Psoas muscle (tissue), 8 donors: ENCODE measurements around the gene RALA. TPM values are rescaled to one million over a fixed set of nuclear protein-coding genes. Genes with fewer than 3 reads are reported as not detected.

Source experiments
- ATAC-seq, 4 donors: fragments of 200-7000 bp; cut with Tn5 transposase; one replicate each; pipeline ENCODE4 v1.9.1; 2020; ENCODE audit warnings: moderate library complexity in 3 of 4, mild to moderate bottlenecking in 2 of 4
- DNase-seq, 2 donors: peaks; one replicate each; pipeline ENCODE4 v3.0.0-alpha.2; 2020
- H3K27ac ChIP-seq: fragments of 200-600 bp; one replicate; pipeline ENCODE4 v1.8.0; 2022
- H3K27me3 ChIP-seq, 3 donors: fragments of 200-600 bp in 1 of 3; one replicate each; pipeline versions ENCODE4 v1.6.1 to v1.8.0; 2013 to 2022; ENCODE audit warnings: low read length in 2 of 3, mild to moderate bottlenecking in 2 of 3, moderate library complexity in 1 of 3; ENCODE audit not compliant: insufficient read depth in 3 of 3
- H3K36me3 ChIP-seq, 2 donors: fragments of 200-600 bp in 1 of 2; one replicate each; pipeline versions ENCODE4 v1.6.1 to v1.8.0; 2013 to 2022; ENCODE audit warnings: low read depth in 1 of 2, mild to moderate bottlenecking in 1 of 2, moderate library complexity in 1 of 2; ENCODE audit not compliant: insufficient read depth in 1 of 2
- H3K4me1 ChIP-seq: fragments of 200-600 bp; one replicate; pipeline ENCODE4 v1.8.0; 2022
- H3K4me3 ChIP-seq: fragments of 200-600 bp; one replicate; pipeline ENCODE4 v1.8.0; 2022; ENCODE audit warnings: mild to moderate bottlenecking
- H3K9me3 ChIP-seq: fragments of 200-600 bp; one replicate; pipeline ENCODE4 v1.8.0; 2022
- WGBS, 3 donors: extraction: QIAGEN DNeasy Blood & Tissue Kit; methylation state at CpG; one replicate each; pipeline versions ENCODE4 v1.1.6 to v1.1.7; 2013; 5-methylcytosine and 5-hydroxymethylcytosine counted together
- intact Hi-C, 2 donors: fragments of 100-400 bp; cut with DNase I; formaldehyde crosslinking; loops; one replicate each; pipeline versions ENCODE4 v1.11.0 to v1.14.2; 2022
- polyA plus RNA-seq, 3 donors: library from polyadenylated mRNA; stranded (reverse); fragments of 200-250 nt; gene quantifications; one replicate each; pipeline ENCODE4 v1.2.3, GENCODE V29; 2013
- total RNA-seq, 4 donors: library from RNA; stranded (reverse); fragmentation: NEBNext Ultra II Directional in 2 of 4; extraction: Animal tissue kit (Norgen Biotek cat#: 25700) in 2 of 4; gene quantifications; one replicate each; pipeline versions ENCODE4 v1.2.1 to v1.2.4, GENCODE V29; 2021 to 2023
- TF ChIP-seq, protein P1 (sequence below): fragments of 200-600 bp; IDR thresholded peaks from one replicate; pipeline ENCODE4 v1.8.0; 2022; ENCODE audit warnings: antibody characterized with exemption
- donor health status: healthy with polysubstance abuse.
- donor health status: DM: no; HTN: no; CAD: no; lungs with moderate emphysema.
- donor health status: Bipolar disorder and iron deficiency.
- donor health status: healthy.
- donor health status: DM: yes; HTN: yes; CAD: no.
- donor health status: DM: no; HTN: no; CAD: no.
- donor health status: DM: no; HTN: no; CAD: no.
- donor health status: DM: yes; HTN: yes; CAD: no.

RALA gene
- total and polyA plus RNA-seq, 7 donors, result 15.1 to 33.9 (median 17.9) TPM

DNA sequence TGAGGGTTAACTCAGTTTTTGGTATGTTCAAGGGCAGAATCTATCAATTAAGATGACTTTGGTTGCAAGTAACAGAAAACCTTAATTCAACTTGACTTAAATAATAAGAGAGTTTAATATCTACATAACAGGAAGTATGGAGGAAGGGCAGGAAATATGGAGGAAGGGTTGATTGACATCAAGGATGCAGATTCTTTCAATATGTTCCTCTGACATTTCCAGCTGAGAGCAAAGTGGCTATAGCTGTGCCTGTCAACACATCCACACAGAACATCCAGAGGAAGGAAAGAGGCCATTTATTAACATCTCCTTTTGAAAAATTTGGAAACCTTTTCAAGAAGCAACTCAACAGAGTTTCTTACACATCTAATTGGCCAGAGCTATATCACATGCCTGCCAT is 19.4 kb upstream of the RALA start:
- intact Hi-C loops, result no loop called here
- DNase-seq (no peak), ATAC-seq (no peak)
- H3K27me3 ChIP-seq, result peaks cover 0 to 7% (median 0%) of the 10 kb centered on the region in 3 donors
- no peaks in the 10 kb centered on the region for H3K4me1 ChIP-seq
- H3K9me3 ChIP-seq, result no peaks in the 10 kb centered on the region
- TF ChIP-seq, protein P1, sequence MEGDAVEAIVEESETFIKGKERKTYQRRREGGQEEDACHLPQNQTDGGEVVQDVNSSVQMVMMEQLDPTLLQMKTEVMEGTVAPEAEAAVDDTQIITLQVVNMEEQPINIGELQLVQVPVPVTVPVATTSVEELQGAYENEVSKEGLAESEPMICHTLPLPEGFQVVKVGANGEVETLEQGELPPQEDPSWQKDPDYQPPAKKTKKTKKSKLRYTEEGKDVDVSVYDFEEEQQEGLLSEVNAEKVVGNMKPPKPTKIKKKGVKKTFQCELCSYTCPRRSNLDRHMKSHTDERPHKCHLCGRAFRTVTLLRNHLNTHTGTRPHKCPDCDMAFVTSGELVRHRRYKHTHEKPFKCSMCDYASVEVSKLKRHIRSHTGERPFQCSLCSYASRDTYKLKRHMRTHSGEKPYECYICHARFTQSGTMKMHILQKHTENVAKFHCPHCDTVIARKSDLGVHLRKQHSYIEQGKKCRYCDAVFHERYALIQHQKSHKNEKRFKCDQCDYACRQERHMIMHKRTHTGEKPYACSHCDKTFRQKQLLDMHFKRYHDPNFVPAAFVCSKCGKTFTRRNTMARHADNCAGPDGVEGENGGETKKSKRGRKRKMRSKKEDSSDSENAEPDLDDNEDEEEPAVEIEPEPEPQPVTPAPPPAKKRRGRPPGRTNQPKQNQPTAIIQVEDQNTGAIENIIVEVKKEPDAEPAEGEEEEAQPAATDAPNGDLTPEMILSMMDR, result no peak
- H3K36me3 ChIP-seq, result no peaks in the 10 kb centered on the region
- no peak overlapping the region for H3K27ac ChIP-seq
- no peak overlapping the region for H3K4me3 ChIP-seq

DNA sequence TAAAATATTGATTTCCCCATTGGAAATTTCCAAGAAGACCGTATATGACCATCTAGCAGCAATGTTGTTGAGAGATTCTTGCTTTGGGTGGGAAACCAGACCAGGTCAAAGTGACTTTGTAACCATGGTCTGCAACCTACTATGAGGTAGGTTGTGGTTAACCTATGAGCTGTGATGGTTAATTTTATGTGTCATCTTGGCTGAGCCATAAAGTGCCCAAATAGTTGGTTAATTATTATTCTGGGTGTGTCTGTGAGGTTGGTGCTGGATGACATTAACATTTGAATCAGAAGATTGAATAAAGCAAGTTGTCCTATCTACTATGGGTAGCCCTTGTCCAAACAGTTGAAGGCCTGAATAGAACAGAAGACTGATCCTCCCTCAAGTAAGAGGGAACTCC is 18.3 kb upstream of the RALA start:
- Histone ChIP-seq H3K27me3 (peaks cover 0 to 13% (median under 1%) of the 10 kb centered on the region in 3 donors), H3K9me3 (no peaks in the 10 kb centered on the region), H3K36me3 (no peaks in the 10 kb centered on the region), H3K27ac (no peak overlapping the region), H3K4me1 (no peaks in the 10 kb centered on the region), H3K4me3 (no peak overlapping the region)
- no peak for DNase-seq
- 87 to 100% (median 94%) methylated on average over 1 of the region's 1 CpG for WGBS, 3 donors
- TF ChIP-seq, protein P1, result no peak
- ATAC-seq, result no peak
- intact Hi-C loops, result no loop called here

DNA sequence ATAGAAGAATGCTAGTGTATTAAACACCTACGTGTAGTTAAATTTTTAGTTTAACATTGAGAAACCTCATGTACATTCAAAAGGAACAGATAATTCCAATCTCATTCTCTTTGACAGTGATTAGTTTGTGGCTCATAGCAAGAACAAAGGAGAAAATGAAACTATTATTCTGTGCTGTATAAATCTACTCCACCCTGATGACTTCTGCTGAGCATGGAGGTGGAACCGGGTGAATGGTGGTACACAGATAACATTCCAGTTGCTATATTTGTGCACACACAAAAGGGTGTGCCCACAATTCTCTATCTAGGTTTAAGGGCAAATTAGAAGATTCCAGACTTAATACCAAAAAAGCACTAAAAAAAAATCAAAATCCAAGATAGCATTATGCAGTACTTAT is 17.0 kb upstream of the RALA start:
- H3K4me1 ChIP-seq, result no peaks in the 10 kb centered on the region
- no peaks in the 10 kb centered on the region for H3K36me3 ChIP-seq
- H3K27ac ChIP-seq, result no peak overlapping the region
- TF ChIP-seq, protein P1, result no peak
- intact Hi-C loops, result no loop called here
- H3K9me3 ChIP-seq, result no peaks in the 10 kb centered on the region
- no peak for DNase-seq
- 80 to 82% (median 81%) methylated on average over 2 of the region's 2 CpGs for WGBS, 3 donors
- peaks cover 0 to 13% (median 1%) of the 10 kb centered on the region in 3 donors for H3K27me3 ChIP-seq
- H3K4me3 ChIP-seq, result no peak overlapping the region
- no peak for ATAC-seq

DNA sequence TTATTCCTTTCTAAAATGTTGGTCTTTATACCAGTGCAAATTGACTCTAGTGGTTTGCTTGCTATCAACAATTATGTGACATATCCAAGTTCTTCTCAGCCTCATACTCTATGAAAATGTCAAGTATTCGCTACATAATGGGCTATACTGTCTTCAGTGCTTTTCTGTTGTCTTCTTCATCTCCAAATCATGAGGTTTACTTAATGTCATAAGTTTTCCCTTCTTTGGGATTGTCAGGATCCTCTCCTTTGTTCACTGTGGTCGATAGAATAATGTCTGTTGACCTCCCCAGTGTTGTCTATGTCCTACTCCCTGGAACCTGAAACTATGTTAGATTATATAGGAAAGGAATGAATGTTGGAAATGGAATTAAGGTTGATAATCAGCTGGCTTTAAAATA is 16.4 kb upstream of the RALA start:
- H3K4me1 ChIP-seq, result no peaks in the 10 kb centered on the region
- no peak overlapping the region for H3K27ac ChIP-seq
- TF ChIP-seq, protein P1, result no peak
- intact Hi-C loops, result no loop called here
- H3K9me3 ChIP-seq, result no peaks in the 10 kb centered on the region
- WGBS, 3 donors, result 93 to 98% (median 96%) methylated on average over 2 of the region's 2 CpGs
- ATAC-seq (no peak), DNase-seq (no peak)
- H3K36me3 ChIP-seq, result no peaks in the 10 kb centered on the region
- H3K4me3 ChIP-seq, result no peak overlapping the region
- H3K27me3 ChIP-seq, result peaks cover 0 to 14% (median 1%) of the 10 kb centered on the region in 3 donors

DNA sequence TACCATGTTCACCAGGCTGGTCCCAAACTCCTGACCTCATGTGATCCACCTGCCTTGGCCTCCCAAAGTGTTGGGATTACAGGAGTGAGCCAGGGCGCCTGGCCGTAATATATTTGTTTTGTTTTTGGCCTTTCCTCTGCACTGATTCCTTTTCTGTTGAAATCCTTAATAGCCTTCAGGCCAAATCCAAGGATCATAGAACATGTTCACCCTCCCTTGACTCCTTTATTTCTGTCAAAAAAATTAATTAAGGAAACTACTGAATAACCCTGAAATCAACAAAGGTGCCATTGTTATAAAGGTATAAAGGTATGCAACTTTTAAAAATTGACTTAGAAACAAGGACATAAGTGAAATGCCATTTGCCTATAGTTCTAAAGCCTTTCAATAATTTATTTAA is 15.5 kb upstream of the RALA start:
- 89 to 96% (median 94%) methylated on average over 2 of the region's 2 CpGs for WGBS, 3 donors

More for the DNA sequence above, 15.5 kb upstream of the RALA start:
- TF ChIP-seq, protein P1, result no peak
- H3K27me3 ChIP-seq, result peaks cover 0 to 16% (median 4%) of the 10 kb centered on the region in 3 donors
- H3K27ac ChIP-seq, result no peak overlapping the region
- DNase-seq, result no peak
- H3K4me1 ChIP-seq, result no peaks in the 10 kb centered on the region
- no peaks in the 10 kb centered on the region for H3K9me3 ChIP-seq
- H3K4me3 ChIP-seq, result no peak overlapping the region
- no peaks in the 10 kb centered on the region for H3K36me3 ChIP-seq
- intact Hi-C loops, result no loop called here
- ATAC-seq, result no peak
